Fibroblast of the aortic adventitia (primary cell): Measurements from ENCODE around the gene CFAP92. TPM values are rescaled to one million over a fixed set of nuclear protein-coding genes. Genes with fewer than 3 reads are reported as not detected.

Experiments
- DNase-seq: peaks from one replicate; pipeline ENCODE4 v3.0.0-alpha.2; 2010; ENCODE audit warnings: low read depth
- H3K4me3 ChIP-seq: 2 replicates; pipeline ENCODE4 v1.5.1; 2011; ENCODE audit warnings: low read depth, mild to moderate bottlenecking, control low read depth, low read length, moderate library complexity
- CTCF ChIP-seq: IDR thresholded peaks from 2 replicates; pipeline ENCODE4 v1.5.1; 2011; ENCODE audit warnings: mild to moderate bottlenecking, low read length, control low read depth, inconsistent platforms; ENCODE audit not compliant: insufficient read depth
- total RNA-seq: library from RNA; depleted of rRNA; stranded (reverse); fragments of >200 nt; gene quantifications from 2 replicates; pipeline ENCODE4 v1.2.3, GENCODE V29; 2012; ENCODE audit warnings: low replicate concordance

The CFAP92 gene
- total RNA-seq, 1 donor = not detected

- DNase-seq = no peak
- no peak for TF ChIP-seq CTCF
- no peak overlapping the region for H3K4me3 ChIP-seq
Measured at GRCh38 chr3:128906804-128907525, 86.9 kb downstream of the CFAP92 start.

GRCh38 chr3:128906031-128906803, 87.7 kb downstream of the CFAP92 start:
- no peak for DNase-seq
- TF ChIP-seq CTCF = no peak
- H3K4me3 ChIP-seq = no peak overlapping the region

- DNase-seq = no peak
- H3K4me3 ChIP-seq = no peak overlapping the region
Measured at GRCh38 chr3:128903501-128903900, 90.4 kb downstream of the CFAP92 start.

GRCh38 chr3:128902426-128902825, 91.5 kb downstream of the CFAP92 start:
- no peak for TF ChIP-seq CTCF
- H3K4me3 ChIP-seq = no peak overlapping the region
- DNase-seq = no peak

More at GRCh38 chr3:128903501-128903900, 90.4 kb downstream of the CFAP92 start:
- TF ChIP-seq CTCF = no peak

GRCh38 chr3:128895843-128896697, 97.8 kb downstream of the CFAP92 start:
- no peak for TF ChIP-seq CTCF
- peak; percentile 17 for DNase-seq
- no peak overlapping the region for H3K4me3 ChIP-seq

- H3K4me3 ChIP-seq = no peak overlapping the region
- no peak for DNase-seq
- TF ChIP-seq CTCF = no peak
Measured at GRCh38 chr3:128889139-128889894, 104.6 kb downstream of the CFAP92 start.
